SK-N-SH treated with all-trans-retinoic acid at 6 μM for 48 hours (cell line): Measurements from ENCODE around the gene ZNF770.

Source experiments
- CREB5 ChIP-seq: fragments of 250-450 bp; sonication (Bioruptor Pico); IDR thresholded peaks from 2 replicates; pipeline ENCODE4 v1.5.1; 2020; ENCODE audit warnings: low read depth, mild to moderate bottlenecking, moderate library complexity
- CSDC2 ChIP-seq: fragments of 250-450 bp; sonication (Bioruptor Pico); IDR thresholded peaks from 2 replicates; pipeline ENCODE4 v1.5.0; 2020; ENCODE audit warnings: mild to moderate bottlenecking, moderate library complexity
- ESRRG ChIP-seq: fragments of 250-450 bp; sonication (Bioruptor Pico); IDR thresholded peaks from 2 replicates; pipeline ENCODE4 v1.6.1; 2021; ENCODE audit warnings: mild to moderate bottlenecking
- ISL1 ChIP-seq: fragments of 250-450 bp; sonication (Bioruptor Pico); IDR thresholded peaks from 2 replicates; pipeline ENCODE4 v2.1.2; 2022; ENCODE audit warnings: mild to moderate bottlenecking, moderate library complexity
- OSR1 ChIP-seq: fragments of 250-450 bp; sonication (Bioruptor Pico); IDR thresholded peaks from 2 replicates; pipeline ENCODE4 v1.8.0; 2022; ENCODE audit warnings: moderate library complexity, mild to moderate bottlenecking, inconsistent platforms
- PATZ1 ChIP-seq: fragments of 250-450 bp; sonication (Bioruptor Pico); IDR thresholded peaks from 2 replicates; pipeline ENCODE4 v1.8.0; 2020; ENCODE audit warnings: mild to moderate bottlenecking, moderate library complexity, borderline replicate concordance
- SNAI2 ChIP-seq: fragments of 250-450 bp; sonication (Bioruptor Pico); IDR thresholded peaks from 2 replicates; pipeline ENCODE4 v1.5.0; 2020; ENCODE audit warnings: mild to moderate bottlenecking, moderate library complexity
- TSHZ2 ChIP-seq: fragments of 250-450 bp; sonication (Bioruptor Pico); IDR thresholded peaks from 2 replicates; pipeline ENCODE4 v1.5.0; 2020; ENCODE audit warnings: mild to moderate bottlenecking, moderate library complexity
- ZFP3 ChIP-seq: fragments of 250-450 bp; sonication (Bioruptor Pico); IDR thresholded peaks from 2 replicates; pipeline ENCODE4 v1.5.0; 2020; ENCODE audit warnings: mild to moderate bottlenecking, moderate library complexity
- ZFP30 ChIP-seq: fragments of 450-650 bp; formaldehyde crosslinking; IDR thresholded peaks from 2 replicates; pipeline ENCODE4 v1.5.0; 2022; ENCODE audit warnings: mild to moderate bottlenecking, moderate library complexity

- TF ChIP-seq PATZ1 (CRISPR knock-in tag) (no peak), CSDC2 (no peak), ESRRG (CRISPR knock-in tag) (no peak), ZFP3 (CRISPR knock-in tag) (no peak), OSR1 (CRISPR knock-in tag) (no peak), CREB5 (CRISPR knock-in tag) (no peak), ZFP30 (CRISPR knock-in tag) (no peak), TSHZ2 (no peak), SNAI2 (CRISPR knock-in tag) (no peak), ISL1 (CRISPR knock-in tag) (no peak)
Measured at GRCh38 chr15:34984889-34985630, 3.0 kb downstream of the ZNF770 start.
